Sigmoid colon (tissue), 4 donors: Measurements from ENCODE around the gene PSMB7.

ENCODE experiments used
- CTCF ChIP-seq, 4 experiments: fragments of 450-650 bp in 3 of 4; fragments of 200-600 bp in 1 of 4; IDR thresholded peaks; one replicate each; pipeline ENCODE4 v1.5.1; 2016 to 2019; ENCODE audit warnings: antibody characterized with exemption in 4 of 4, mild to moderate bottlenecking in 3 of 4, moderate library complexity in 2 of 4
- EP300 ChIP-seq, 4 donors: sonication (generic); formaldehyde crosslinking; IDR thresholded peaks; one replicate each; pipeline ENCODE4 v1.6.1; 2017; ENCODE audit warnings: antibody characterized with exemption in 4 of 4
- POLR2A ChIP-seq, 2 donors: fragments of 450-650 bp; IDR thresholded peaks; one replicate each; pipeline ENCODE4 v1.6.1; 2016; ENCODE audit warnings: antibody characterized with exemption in 2 of 2, mild to moderate bottlenecking in 2 of 2, moderate library complexity in 2 of 2
- POLR2AphosphoS5 ChIP-seq, 4 donors: sonication (generic); formaldehyde crosslinking; IDR thresholded peaks; one replicate each; pipeline ENCODE4 v1.6.1; 2017; ENCODE audit warnings: antibody characterized with exemption in 4 of 4

- TF ChIP-seq CTCF (IDR thresholded peaks at IDR 0.05) (no peak), POLR2A (IDR thresholded peaks at IDR 0.05) (no peak), EP300 (IDR thresholded peaks at IDR 0.05) (no peak), POLR2AphosphoS5 (IDR thresholded peaks at IDR 0.05) (no peak)
These were observed 41.3 kb upstream of the PSMB7 start for GRCh38 chr9:124456341-124457078.
